ENCODE data around the gene BTN2A1. TPM values are rescaled to one million over a fixed set of nuclear protein-coding genes. Genes with fewer than 3 reads are reported as not detected.
"Not testable (repeated sequence)": the region's sequence is repeated elsewhere in the genome, so short reads cannot be mapped to it uniquely, and the experiment has no call there.

BTN2A1 gene
- total RNA-seq, 2 experiments from 2014 or later, result 15.4 to 23.4 TPM

DNA sequence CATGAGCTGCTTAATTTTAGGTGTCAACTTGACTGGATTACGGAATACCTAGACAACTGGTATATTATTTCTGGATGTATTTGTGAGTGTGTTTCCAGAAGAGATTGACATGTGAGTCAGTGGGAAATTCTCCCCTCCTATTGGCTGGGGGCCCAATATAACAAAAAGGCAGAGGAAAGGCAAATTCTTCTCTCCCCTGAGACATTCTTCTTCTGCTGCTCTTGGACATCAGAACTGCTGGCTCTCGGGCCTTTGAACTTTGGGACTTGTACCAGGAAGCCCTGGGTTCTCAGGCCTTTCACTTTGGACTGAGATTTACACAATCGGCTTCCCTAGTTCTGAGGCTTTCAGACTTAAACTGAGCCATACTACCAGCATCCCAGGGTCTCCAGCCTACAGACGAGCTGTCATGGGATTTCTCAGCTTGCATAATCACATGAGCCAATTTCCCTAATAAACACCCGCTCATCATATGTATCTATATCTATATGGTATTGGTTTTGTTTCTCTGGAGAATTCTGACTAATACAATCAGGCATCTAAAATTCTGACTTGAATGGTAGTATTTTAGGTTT is 25.0 kb upstream of the BTN2A1 start:
- Histone ChIP-seq H3K4me2 (ENCODE audit: low read length) (no peak overlapping the region), H3K79me2 (ENCODE audit: insufficient read depth, low read depth, low read length) (no peaks in the 10 kb centered on the region), H3K36me3 (ENCODE audit: insufficient read depth, low read length) (peaks cover 56% of the 10 kb centered on the region), H3K9me3 (ENCODE audit: low read length) (peaks cover 18% of the 10 kb centered on the region; the same call in 1 of the 2 replicates), H3K4me1 (ENCODE audit: insufficient read depth, low read length, poor library complexity, severe bottlenecking) (no peaks in the 10 kb centered on the region), H2AFZ (ENCODE audit: low read length) (no peak overlapping the region), H4K20me1 (ENCODE audit: insufficient read depth, low read length) (no peaks in the 10 kb centered on the region), H3K9me2 (ENCODE audit: insufficient read depth, low read length) (no peaks in the 10 kb centered on the region), H3K4me3 (ENCODE audit: low read depth, low read length, poor library complexity, severe bottlenecking) (no peak overlapping the region), H3K27ac (ENCODE audit: low read depth, low read length, poor library complexity, severe bottlenecking) (no peak overlapping the region)
- POLR2A ChIA-PET, result interaction anchor here (0.6 kb wide), 1 partner anchor 46 kb away, joined by 6 read pairs; no protein-coding TSS in a partner anchor
- CTCF ChIA-PET (ENCODE audit: unreplicated experiment), result no interaction called here
- BruUV-seq (replicated peaks), result no TSS peak
- no peak for DNase-seq (ENCODE audit: low spot score)
- intact Hi-C loops (cut with micrococcal nuclease; ENCODE audit: unreplicated experiment), result no loop called here
- TF ChIP-seq, protein P1, sequence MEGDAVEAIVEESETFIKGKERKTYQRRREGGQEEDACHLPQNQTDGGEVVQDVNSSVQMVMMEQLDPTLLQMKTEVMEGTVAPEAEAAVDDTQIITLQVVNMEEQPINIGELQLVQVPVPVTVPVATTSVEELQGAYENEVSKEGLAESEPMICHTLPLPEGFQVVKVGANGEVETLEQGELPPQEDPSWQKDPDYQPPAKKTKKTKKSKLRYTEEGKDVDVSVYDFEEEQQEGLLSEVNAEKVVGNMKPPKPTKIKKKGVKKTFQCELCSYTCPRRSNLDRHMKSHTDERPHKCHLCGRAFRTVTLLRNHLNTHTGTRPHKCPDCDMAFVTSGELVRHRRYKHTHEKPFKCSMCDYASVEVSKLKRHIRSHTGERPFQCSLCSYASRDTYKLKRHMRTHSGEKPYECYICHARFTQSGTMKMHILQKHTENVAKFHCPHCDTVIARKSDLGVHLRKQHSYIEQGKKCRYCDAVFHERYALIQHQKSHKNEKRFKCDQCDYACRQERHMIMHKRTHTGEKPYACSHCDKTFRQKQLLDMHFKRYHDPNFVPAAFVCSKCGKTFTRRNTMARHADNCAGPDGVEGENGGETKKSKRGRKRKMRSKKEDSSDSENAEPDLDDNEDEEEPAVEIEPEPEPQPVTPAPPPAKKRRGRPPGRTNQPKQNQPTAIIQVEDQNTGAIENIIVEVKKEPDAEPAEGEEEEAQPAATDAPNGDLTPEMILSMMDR (conservative IDR thresholded peaks at IDR 0.05; ENCODE audit: low read length), result no peak
- TF ChIP-seq EZH2phosphoT487 (IDR thresholded peaks at IDR 0.05; ENCODE audit: borderline replicate concordance, low read depth, low read length), result no peak

DNA sequence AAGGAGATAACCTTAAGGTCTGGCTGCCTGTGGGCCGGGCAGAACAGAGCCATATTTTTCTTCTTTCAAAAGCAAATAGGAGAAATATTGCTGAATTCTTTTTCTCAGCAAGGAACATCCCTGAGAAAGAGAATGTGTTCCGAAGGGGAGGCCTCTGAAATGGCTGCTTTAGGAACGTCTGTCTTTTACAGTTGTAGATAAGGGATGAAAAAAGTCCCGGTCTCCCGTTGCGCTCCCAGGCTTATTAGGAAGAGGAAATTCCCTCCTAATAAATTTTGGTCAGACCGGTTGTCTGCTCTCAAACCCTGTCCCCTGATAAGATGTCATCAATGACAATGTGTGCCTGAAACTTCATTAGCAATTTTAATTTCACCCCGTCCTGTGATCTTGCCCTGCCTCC is 24.1 kb upstream of the BTN2A1 start:
- BruUV-seq (replicated peaks); H3K4me1 ChIP-seq (ENCODE audit: insufficient read depth, low read length, poor library complexity, severe bottlenecking); H3K4me3 ChIP-seq (ENCODE audit: low read depth, low read length, poor library complexity, severe bottlenecking); H2AFZ ChIP-seq (ENCODE audit: low read length); CTCF ChIA-PET (ENCODE audit: unreplicated experiment); H3K9me2 ChIP-seq (ENCODE audit: insufficient read depth, low read length); H3K79me2 ChIP-seq (ENCODE audit: insufficient read depth, low read depth, low read length); POLR2A ChIA-PET; H4K20me1 ChIP-seq (ENCODE audit: insufficient read depth, low read length); intact Hi-C loops (cut with micrococcal nuclease; ENCODE audit: unreplicated experiment); DNase-seq (ENCODE audit: low spot score); H3K4me2 ChIP-seq (ENCODE audit: low read length); H3K27ac ChIP-seq (ENCODE audit: low read depth, low read length, poor library complexity, severe bottlenecking): not testable (repeated sequence)
- Histone ChIP-seq H3K9me3 (ENCODE audit: low read length) (peaks cover 18% of the 10 kb centered on the region; the same call in 1 of the 2 replicates), H3K36me3 (ENCODE audit: insufficient read depth, low read length) (peaks cover 51% of the 10 kb centered on the region)

DNA sequence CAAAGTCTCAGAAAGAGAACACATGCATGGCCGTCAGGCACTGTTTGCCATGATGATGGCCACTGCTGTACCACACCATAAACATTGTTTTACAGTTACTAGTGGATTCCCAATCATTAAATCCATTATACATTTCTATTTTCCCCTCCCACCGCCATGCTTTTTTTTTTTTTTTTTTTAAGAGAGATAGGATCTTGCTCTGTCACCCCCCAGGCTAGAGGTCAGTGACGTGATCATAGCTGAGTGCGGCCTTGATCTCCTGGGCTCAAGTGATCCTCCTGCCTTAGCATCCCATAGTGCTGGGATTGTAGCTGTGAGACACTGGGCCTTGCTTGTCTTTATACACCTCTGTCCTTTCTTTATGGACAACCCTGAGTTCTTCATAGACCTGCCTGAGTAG is 21.7 kb upstream of the BTN2A1 start:
- BruUV-seq (replicated peaks), result no TSS peak
- Histone ChIP-seq H3K4me3 (ENCODE audit: low read depth, low read length, poor library complexity, severe bottlenecking) (no peak overlapping the region), H3K9me3 (ENCODE audit: low read length) (peaks cover 18% of the 10 kb centered on the region; the same call in 1 of the 2 replicates), H3K4me1 (ENCODE audit: insufficient read depth, low read length, poor library complexity, severe bottlenecking) (peaks cover 13% of the 10 kb centered on the region), H3K27ac (ENCODE audit: low read depth, low read length, poor library complexity, severe bottlenecking) (no peak overlapping the region), H3K9me2 (ENCODE audit: insufficient read depth, low read length) (no peaks in the 10 kb centered on the region), H4K20me1 (ENCODE audit: insufficient read depth, low read length) (no peaks in the 10 kb centered on the region), H2AFZ (ENCODE audit: low read length) (no peak overlapping the region), H3K79me2 (ENCODE audit: insufficient read depth, low read depth, low read length) (peaks cover 4% of the 10 kb centered on the region; the same call in 1 of the 2 replicates), H3K4me2 (ENCODE audit: low read length) (no peak overlapping the region), H3K36me3 (ENCODE audit: insufficient read depth, low read length) (peaks cover 30% of the 10 kb centered on the region)
- intact Hi-C loops (cut with micrococcal nuclease; ENCODE audit: unreplicated experiment), result no loop called here
- no peak for DNase-seq (ENCODE audit: low spot score)
- TF ChIP-seq, protein P1 (conservative IDR thresholded peaks at IDR 0.05; ENCODE audit: low read length), result no peak
- no peak for TF ChIP-seq EZH2phosphoT487 (IDR thresholded peaks at IDR 0.05; ENCODE audit: borderline replicate concordance, low read depth, low read length)
- CTCF ChIA-PET (ENCODE audit: unreplicated experiment), result no interaction called here
- POLR2A ChIA-PET, result interaction anchor here (0.6 to 0.8 kb wide), 2 partner anchors 38 to 1426 kb away, joined by 3 to 7 read pairs; no protein-coding TSS in a partner anchor
